OCI-LY3 (cell line): ENCODE measurements around the gene E2F3.

Experiments used
- H2AFZ ChIP-seq: fragments of 200-600, 300-600 bp; shearing (Covaris generic); 2 replicates; pipeline ENCODE4 v1.6.0; 2014; ENCODE audit warnings: antibody characterized with exemption, low read depth, low read length
- H3K27ac ChIP-seq: fragments of 200-600, 300-600 bp; sonication (generic); 2 replicates; pipeline ENCODE4 v1.5.1; 2014; ENCODE audit warnings: mild to moderate bottlenecking, low read length, moderate library complexity, mixed read lengths
- H3K27me3 ChIP-seq: fragments of 200-600, 300-600 bp; sonication (generic); 2 replicates; pipeline ENCODE4 v1.6.1; 2014; ENCODE audit warnings: low read depth, low read length, mixed read lengths
- H3K36me3 ChIP-seq: fragments of 200-600, 300-600 bp; sonication (generic); replicated peaks from 2 replicates; pipeline ENCODE3; 2014; ENCODE audit warnings: low read depth, low read length, mixed read lengths
- H3K4me1 ChIP-seq: fragments of 300-600, 200-600 bp; sonication (generic); 2 replicates; pipeline ENCODE4 v1.6.1; 2014; ENCODE audit warnings: low read length, mixed read lengths
- H3K4me2 ChIP-seq: fragments of 200-600, 300-600 bp; sonication (generic); 2 replicates; pipeline ENCODE4 v1.6.1; 2014; ENCODE audit warnings: low read length, mixed read lengths
- H3K4me3 ChIP-seq: fragments of 300-600, 200-600 bp; sonication (generic); 2 replicates; pipeline ENCODE4 v1.5.1; 2014; ENCODE audit warnings: antibody characterized with exemption, mild to moderate bottlenecking, low read length, moderate library complexity
- H3K79me2 ChIP-seq: fragments of 300-600, 200-600 bp; shearing (Covaris generic); 2 replicates; pipeline ENCODE4 v1.6.1; 2014; ENCODE audit warnings: mild to moderate bottlenecking, low read length, mixed read lengths
- H3K9ac ChIP-seq: fragments of 300-600, 200-600 bp; shearing (Covaris generic); 2 replicates; pipeline ENCODE4 v1.6.0; 2014; ENCODE audit warnings: mild to moderate bottlenecking, low read length, moderate library complexity
- H3K9me3 ChIP-seq: fragments of 200-600, 300-600 bp; shearing (Covaris generic); 2 replicates; pipeline ENCODE4 v1.6.1; 2014; ENCODE audit warnings: low read length, mixed read lengths; ENCODE audit not compliant: insufficient read depth
- H4K20me1 ChIP-seq: fragments of 200-600, 300-600 bp; sonication (generic); 2 replicates; pipeline ENCODE4 v1.6.1; 2016; ENCODE audit warnings: low read length, mixed read lengths; ENCODE audit not compliant: insufficient read depth
- CTCF ChIP-seq: fragments of 200-600, 300-600 bp; sonication (generic); IDR thresholded peaks from 2 replicates; pipeline ENCODE4 v1.5.1; 2014; ENCODE audit warnings: antibody characterized with exemption, low read length, low read depth
- EZH2phosphoT487 ChIP-seq: fragments of 200-600 bp; shearing (Covaris generic); IDR thresholded peaks from 2 replicates; pipeline ENCODE4 v1.6.1; 2018; ENCODE audit warnings: antibody characterized with exemption, mixed run types, low read depth

Gene E2F3

GRCh38 chr6:20389066-20389465, 12.6 kb upstream of the E2F3 start:
- no peak overlapping the region for H3K9ac ChIP-seq
- no peaks in the 10 kb centered on the region for H3K36me3 ChIP-seq
- no peaks in the 10 kb centered on the region for H3K9me3 ChIP-seq
- no peak overlapping the region for H3K27ac ChIP-seq
- H4K20me1 ChIP-seq: no peaks in the 10 kb centered on the region
- H2AFZ ChIP-seq: no peak overlapping the region
- peaks cover 10% of the 10 kb centered on the region for H3K4me1 ChIP-seq
- H3K4me3 ChIP-seq: no peak overlapping the region
- H3K79me2 ChIP-seq: no peaks in the 10 kb centered on the region
- TF ChIP-seq EZH2phosphoT487 (no peak), CTCF (no peak)
- H3K4me2 ChIP-seq: no peak overlapping the region
- H3K27me3 ChIP-seq: no peaks in the 10 kb centered on the region

- H3K9ac ChIP-seq: no peak overlapping the region
- no peak for TF ChIP-seq CTCF
- TF ChIP-seq EZH2phosphoT487: no peak
- H3K9me3 ChIP-seq: no peaks in the 10 kb centered on the region
- H3K27me3 ChIP-seq: no peaks in the 10 kb centered on the region
- no peak overlapping the region for H3K27ac ChIP-seq
- H3K4me1 ChIP-seq: no peaks in the 10 kb centered on the region
- H2AFZ ChIP-seq: no peak overlapping the region
- no peaks in the 10 kb centered on the region for H4K20me1 ChIP-seq
- no peak overlapping the region for H3K4me2 ChIP-seq
- no peak overlapping the region for H3K4me3 ChIP-seq
- no peaks in the 10 kb centered on the region for H3K79me2 ChIP-seq
- no peaks in the 10 kb centered on the region for H3K36me3 ChIP-seq
These were observed 8.4 kb upstream of the E2F3 start for GRCh38 chr6:20393297-20393696.

- Histone ChIP-seq H4K20me1 (no peaks in the 10 kb centered on the region), H3K79me2 (peaks cover 16% of the 10 kb centered on the region), H3K4me1 (peaks cover 5% of the 10 kb centered on the region), H3K27ac (no peak overlapping the region), H3K9ac (no peak overlapping the region), H3K36me3 (no peaks in the 10 kb centered on the region), H3K4me3 (no peak overlapping the region), H3K4me2 (no peak overlapping the region), H2AFZ (no peak overlapping the region), H3K27me3 (no peaks in the 10 kb centered on the region), H3K9me3 (no peaks in the 10 kb centered on the region)
- TF ChIP-seq CTCF (no peak), EZH2phosphoT487 (no peak)
These were observed 2.2 kb upstream of the E2F3 start for GRCh38 chr6:20399518-20399917.

GRCh38 chr6:20400456-20401204, 1.0 kb upstream of the E2F3 start:
- H3K4me3 ChIP-seq: peak overlapping the region; percentile 81
- peaks cover 9% of the 10 kb centered on the region; the same call in 1 of the 2 replicates for H4K20me1 ChIP-seq
- H3K36me3 ChIP-seq: no peaks in the 10 kb centered on the region
- H3K27me3 ChIP-seq: no peaks in the 10 kb centered on the region
- H2AFZ ChIP-seq: peak overlapping the region; percentile 8; the same call in 1 of the 2 replicates
- peaks cover 9% of the 10 kb centered on the region for H3K4me1 ChIP-seq
- H3K9ac ChIP-seq: peak overlapping the region; percentile 69
- peaks cover 27% of the 10 kb centered on the region for H3K79me2 ChIP-seq
- no peak overlapping the region for H3K27ac ChIP-seq
- H3K9me3 ChIP-seq: no peaks in the 10 kb centered on the region
- peak overlapping the region; percentile 95 for H3K4me2 ChIP-seq
- peak; percentile 21 for TF ChIP-seq CTCF
- TF ChIP-seq EZH2phosphoT487: no peak
